Spleen (tissue), 7 donors: ENCODE data around the gene MAGEA9B.

Experiments used
- CTCF ChIP-seq, 11 experiments: fragments of 200-600 bp in 7 of 11; fragments of 450-650 bp in 4 of 11; sonication (generic) in 4 of 11; IDR thresholded peaks in 8 of 11; conservative IDR thresholded peaks in 3 of 11; 1 replicate in 7 of 11; 2 replicates in 4 of 11; pipeline versions ENCODE4 v1.4.0 to v1.8.0; 2016 to 2021; ENCODE audit warnings: antibody characterized with exemption in 11 of 11, inconsistent platforms in 4 of 11, mild to moderate bottlenecking in 1 of 11
- POLR2A ChIP-seq, 3 donors: fragments of 450-650 bp; IDR thresholded peaks; one replicate each; pipeline ENCODE4 v1.5.1; 2017; ENCODE audit warnings: antibody characterized with exemption in 3 of 3, mild to moderate bottlenecking in 1 of 3
- donor health status: DM: no; HTN: no; CAD: no; lungs with moderate emphysema.
- donor health status: DM: no; HTN: no; CAD: no.
- donor health status: DM: no; HTN: no; CAD: no.

GRCh38 chrX:149607699-149608098 lies 20.4 kb upstream of the MAGEA9B start:
- TF ChIP-seq CTCF (IDR thresholded peaks at IDR 0.05 in 8 of 11, conservative IDR thresholded peaks at IDR 0.05 in 3 of 11) (no peak), POLR2A (IDR thresholded peaks at IDR 0.05) (no peak)
